ENCODE data around the gene RRAGC.

DNA sequence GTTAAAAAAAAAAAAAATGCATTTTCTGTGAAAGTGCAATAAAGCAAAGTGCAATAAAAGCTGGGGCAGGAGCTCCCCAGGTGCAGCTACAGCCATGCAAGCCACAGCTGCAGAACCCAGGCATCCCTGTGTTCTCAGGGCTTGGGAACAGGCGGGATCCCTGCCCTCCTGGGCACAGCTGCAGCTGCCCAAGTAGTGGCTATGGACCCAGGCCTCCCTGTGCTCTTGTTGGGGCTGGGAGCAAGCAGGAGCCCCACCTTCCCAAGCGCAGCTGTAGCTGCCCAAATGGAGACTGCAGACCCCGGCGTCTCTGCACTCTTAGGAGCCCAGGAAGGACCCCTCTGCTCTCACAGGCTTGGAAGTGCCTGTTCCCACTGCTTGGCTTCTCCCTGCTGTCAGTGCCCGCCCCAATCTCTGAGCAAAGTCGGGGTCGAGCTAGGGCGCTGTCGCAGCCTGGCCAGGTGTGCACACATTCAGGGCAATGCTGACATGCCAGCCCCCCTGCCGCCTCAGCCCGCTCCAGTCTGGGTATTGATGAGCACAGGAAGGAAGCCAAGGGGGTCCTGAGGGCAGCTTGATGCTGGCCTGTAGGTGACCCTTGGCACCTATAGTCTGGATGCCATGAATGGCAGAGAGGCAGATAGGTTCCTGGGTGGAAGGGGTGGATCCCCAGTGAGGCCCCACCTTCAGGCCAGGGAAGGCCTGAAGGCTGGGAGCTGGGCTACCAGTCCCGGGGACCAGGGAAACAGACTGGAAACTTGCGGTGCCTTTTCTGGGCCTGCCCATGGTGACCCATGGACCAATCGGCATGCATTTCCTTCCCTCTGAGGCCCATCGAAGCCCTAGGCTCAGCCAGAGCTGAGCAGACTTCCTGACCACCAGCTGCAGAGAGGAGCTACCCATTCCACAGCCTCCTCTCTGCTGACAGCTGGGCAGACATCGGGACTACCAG, 58.6 kb downstream of the RRAGC start:
- TF ChIP-seq CTCF (conservative IDR thresholded peaks at IDR 0.05 in 1 of 2, IDR thresholded peaks at IDR 0.05 in 1 of 2; ENCODE audit: extremely low read depth in 1 of 2, insufficient read depth in 1 of 2, low read depth in 1 of 2, low read length in 2 of 2) (no peak), EZH2 (IDR thresholded peaks at IDR 0.05; ENCODE audit: borderline replicate concordance, low read length) (no peak)
